GM23338 (cell line): Measurements from ENCODE around the gene RFESD.

Experiments
- CTCF ChIP-seq, 2 experiments: fragments of 200-600 bp in 1 of 2; sonication (generic) in 1 of 2; conservative IDR thresholded peaks; 2 replicates each; pipeline versions ENCODE4 v1.5.1 to v1.6.1; 2016 to 2017; ENCODE audit warnings: antibody characterized with exemption in 2 of 2, low read depth in 2 of 2, mild to moderate bottlenecking in 2 of 2, moderate library complexity in 1 of 2
- EZH2 ChIP-seq: fragments of 200-600 bp; sonication (generic); IDR thresholded peaks from one replicate; pipeline ENCODE4 v1.8.0; 2017; ENCODE audit warnings: antibody characterized with exemption, mild to moderate bottlenecking, low read depth; ENCODE audit not compliant: unreplicated experiment
- REST ChIP-seq: IDR thresholded peaks from one replicate; pipeline ENCODE4 v1.6.1; 2018; ENCODE audit warnings: antibody characterized with exemption; ENCODE audit not compliant: unreplicated experiment
- ZNF331 ChIP-seq: fragments of 250-450 bp; sonication (Bioruptor Pico); IDR thresholded peaks from 2 replicates; pipeline ENCODE4 v1.5.0; 2020; ENCODE audit warnings: low read depth, mild to moderate bottlenecking, moderate library complexity

DNA sequence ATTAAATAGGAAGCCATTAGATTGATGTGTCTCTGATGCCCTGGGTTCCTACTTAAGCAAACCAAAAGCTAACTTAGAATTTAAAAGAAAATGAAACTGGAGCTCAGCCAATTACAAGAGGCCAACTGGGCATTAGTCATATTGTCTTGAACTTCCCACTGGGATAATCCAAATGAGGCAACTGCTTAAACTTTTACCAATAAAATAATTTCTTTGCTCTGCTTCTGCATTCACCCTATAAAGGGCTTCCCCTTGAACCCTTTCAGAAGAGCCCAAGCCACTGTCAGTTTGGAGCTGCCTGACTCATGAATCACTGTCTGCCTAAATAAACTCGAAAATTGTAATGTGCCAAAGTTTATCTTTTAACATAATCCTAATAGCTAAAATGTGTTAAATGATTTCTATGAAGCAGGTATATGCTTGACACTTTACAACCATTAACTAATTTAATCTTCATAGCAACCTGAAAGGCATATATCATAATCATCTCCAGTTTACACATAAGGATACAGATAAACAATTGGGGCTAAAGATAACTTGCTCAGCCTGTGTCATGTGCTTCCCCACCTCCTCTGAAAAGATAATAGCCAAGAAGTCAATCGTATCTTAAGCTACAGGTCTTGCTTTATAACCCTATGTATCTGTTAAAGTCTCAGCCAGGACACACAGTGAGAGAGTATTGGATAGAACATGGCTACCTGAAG lies 15.2 kb upstream of the RFESD start:
- no peak for TF ChIP-seq REST
- no peak for TF ChIP-seq EZH2
- TF ChIP-seq CTCF (conservative IDR thresholded peaks at IDR 0.05; ENCODE audit: low read depth in 2 of 2), result no peak
- TF ChIP-seq ZNF331, result no peak
